Ramos (cell line): ENCODE measurements around the gene PLA2G4A.

Source experiments
- in situ Hi-C: fragments of 300-500 bp; cut with MboI; formaldehyde crosslinking; loops from one replicate; pipeline ENCODE4 v1.14.3; 2022; ENCODE audit warnings: low sequenced_read_pairs; ENCODE audit not compliant: unreplicated experiment

PLA2G4A gene

GRCh38 chr1:187001198-187001889, 172.6 kb downstream of the PLA2G4A start:
- in situ Hi-C loops: no loop called here

- in situ Hi-C loops: no loop called here
Measured at GRCh38 chr1:187003353-187003752, 174.6 kb downstream of the PLA2G4A start.

GRCh38 chr1:187006896-187007295, 178.1 kb downstream of the PLA2G4A start:
- in situ Hi-C loops: no loop called here

GRCh38 chr1:187009320-187009719, 180.6 kb downstream of the PLA2G4A start:
- in situ Hi-C loops: no loop called here

- in situ Hi-C loops: no loop called here
Measured at GRCh38 chr1:187010571-187011309, 182.0 kb downstream of the PLA2G4A start.

GRCh38 chr1:187013582-187014200, 184.9 kb downstream of the PLA2G4A start:
- in situ Hi-C loops: no loop called here

GRCh38 chr1:187018291-187018690, 189.5 kb downstream of the PLA2G4A start:
- in situ Hi-C loops: no loop called here

GRCh38 chr1:187027253-187027652, 198.5 kb downstream of the PLA2G4A start:
- in situ Hi-C loops: no loop called here

- in situ Hi-C loops: no loop called here
Measured at GRCh38 chr1:187032316-187032981, 203.7 kb downstream of the PLA2G4A start.

GRCh38 chr1:187032982-187033692, 204.4 kb downstream of the PLA2G4A start:
- in situ Hi-C loops: no loop called here

- in situ Hi-C loops: no loop called here
Measured at GRCh38 chr1:187033693-187034390, 205.1 kb downstream of the PLA2G4A start.

GRCh38 chr1:187034501-187034900, 205.8 kb downstream of the PLA2G4A start:
- in situ Hi-C loops: no loop called here

- in situ Hi-C loops: no loop called here
Measured at GRCh38 chr1:187037973-187038553, 209.3 kb downstream of the PLA2G4A start.
